ENCODE results near the gene KIAA1549.

- TF ChIP-seq CTCF (IDR thresholded peaks at IDR 0.05; ENCODE audit: low read depth, low read length, missing input control) (no peak), SP1 (IDR thresholded peaks at IDR 0.05) (no peak), FOXA1 (IDR thresholded peaks at IDR 0.05) (no peak), YY1 (IDR thresholded peaks at IDR 0.05) (no peak), RAD21 (IDR thresholded peaks at IDR 0.05) (no peak), MAX (IDR thresholded peaks at IDR 0.05) (no peak), ATF3 (IDR thresholded peaks at IDR 0.05) (no peak)
Observed at GRCh38 chr7:138948403-138948802, 32.8 kb downstream of the KIAA1549 start.
